Neural crest cell (in vitro differentiated cells): ENCODE data around the gene SF3B1. TPM values are rescaled to one million over a fixed set of nuclear protein-coding genes. Genes with fewer than 3 reads are reported as not detected.
"Not testable (repeated sequence)": the region's sequence is repeated elsewhere in the genome, so short reads cannot be mapped to it uniquely, and the experiment has no call there.

Experiments
- DNase-seq: peaks from one replicate; pipeline ENCODE4 v3.0.0; 2021; ENCODE audit warnings: low read depth, mixed read lengths, low spot score
- H3K27ac Mint-ChIP-seq: one replicate; pipeline ENCODE4 v1.8.0; 2021; ENCODE audit warnings: mild to moderate bottlenecking, mixed read lengths; ENCODE audit not compliant: unreplicated experiment
- H3K27me3 Mint-ChIP-seq: 2 replicates; pipeline ENCODE4 v1.8.0; 2021; ENCODE audit warnings: low read depth, mild to moderate bottlenecking, mixed read lengths
- H3K36me3 Mint-ChIP-seq: 2 replicates; pipeline ENCODE4 v1.8.0; 2021; ENCODE audit warnings: low read depth, mild to moderate bottlenecking, mixed read lengths
- H3K4me1 Mint-ChIP-seq: 2 replicates; pipeline ENCODE4 v1.8.0; 2021; ENCODE audit warnings: mixed read lengths
- H3K4me3 Mint-ChIP-seq: one replicate; pipeline ENCODE4 v1.8.0; 2021; ENCODE audit warnings: mild to moderate bottlenecking, mixed read lengths
- H3K9me3 Mint-ChIP-seq: 2 replicates; pipeline ENCODE4 v1.8.0; 2021; ENCODE audit warnings: mixed read lengths
- total RNA-seq: library from RNA; stranded (reverse); gene quantifications from 2 replicates; pipeline ENCODE4 v1.2.1, GENCODE V29; 2021
- TF ChIP-seq, protein P1 (sequence below): fragments of 200-600 bp; sonication (generic); conservative IDR thresholded peaks from 2 replicates; pipeline ENCODE4 v1.5.0; 2021; ENCODE audit warnings: antibody characterized with exemption, mild to moderate bottlenecking

The SF3B1 gene
- total RNA-seq, 1 donor from 2014 or later = 323 TPM

DNA sequence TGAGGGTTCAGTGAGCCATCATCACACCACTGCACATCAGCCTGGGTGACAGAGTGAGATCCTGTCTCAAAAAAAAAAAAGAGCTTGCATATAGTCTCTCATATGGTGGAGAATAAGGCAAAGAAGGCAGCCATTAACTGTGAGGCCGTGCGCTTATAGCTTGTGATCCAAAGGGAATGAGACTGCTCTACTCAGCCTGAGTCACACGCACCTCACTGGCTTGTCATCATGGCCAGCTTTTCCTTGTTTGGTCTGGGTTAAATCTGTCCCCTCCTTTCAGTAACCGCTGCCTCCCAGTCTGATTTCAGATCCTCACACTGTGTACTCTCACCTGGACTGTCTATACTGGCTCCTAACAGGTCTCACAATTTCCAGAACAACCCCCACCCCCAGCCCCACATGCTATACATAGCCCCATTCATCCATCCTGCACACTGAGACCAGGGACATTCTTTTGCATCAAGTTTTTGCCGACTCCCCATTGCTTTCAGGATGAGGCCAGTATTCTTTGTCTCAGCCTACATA lies 88.9 kb downstream of the SF3B1 start:
- H3K27ac Mint-ChIP-seq = no peak overlapping the region
- H3K4me3 Mint-ChIP-seq = no peak overlapping the region
- DNase-seq = no peak
- TF ChIP-seq, protein P1, sequence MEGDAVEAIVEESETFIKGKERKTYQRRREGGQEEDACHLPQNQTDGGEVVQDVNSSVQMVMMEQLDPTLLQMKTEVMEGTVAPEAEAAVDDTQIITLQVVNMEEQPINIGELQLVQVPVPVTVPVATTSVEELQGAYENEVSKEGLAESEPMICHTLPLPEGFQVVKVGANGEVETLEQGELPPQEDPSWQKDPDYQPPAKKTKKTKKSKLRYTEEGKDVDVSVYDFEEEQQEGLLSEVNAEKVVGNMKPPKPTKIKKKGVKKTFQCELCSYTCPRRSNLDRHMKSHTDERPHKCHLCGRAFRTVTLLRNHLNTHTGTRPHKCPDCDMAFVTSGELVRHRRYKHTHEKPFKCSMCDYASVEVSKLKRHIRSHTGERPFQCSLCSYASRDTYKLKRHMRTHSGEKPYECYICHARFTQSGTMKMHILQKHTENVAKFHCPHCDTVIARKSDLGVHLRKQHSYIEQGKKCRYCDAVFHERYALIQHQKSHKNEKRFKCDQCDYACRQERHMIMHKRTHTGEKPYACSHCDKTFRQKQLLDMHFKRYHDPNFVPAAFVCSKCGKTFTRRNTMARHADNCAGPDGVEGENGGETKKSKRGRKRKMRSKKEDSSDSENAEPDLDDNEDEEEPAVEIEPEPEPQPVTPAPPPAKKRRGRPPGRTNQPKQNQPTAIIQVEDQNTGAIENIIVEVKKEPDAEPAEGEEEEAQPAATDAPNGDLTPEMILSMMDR = no peak
- no peaks in the 10 kb centered on the region for H3K36me3 Mint-ChIP-seq
- peaks cover 3% of the 10 kb centered on the region for H3K27me3 Mint-ChIP-seq
- no peaks in the 10 kb centered on the region for H3K4me1 Mint-ChIP-seq
- H3K9me3 Mint-ChIP-seq = no peaks in the 10 kb centered on the region

GRCh38 chr2:197343968-197344367 lies 90.9 kb downstream of the SF3B1 start:
- not testable (repeated sequence) for H3K27me3 Mint-ChIP-seq, H3K9me3 Mint-ChIP-seq, H3K36me3 Mint-ChIP-seq, DNase-seq, H3K27ac Mint-ChIP-seq, H3K4me1 Mint-ChIP-seq, H3K4me3 Mint-ChIP-seq

DNA sequence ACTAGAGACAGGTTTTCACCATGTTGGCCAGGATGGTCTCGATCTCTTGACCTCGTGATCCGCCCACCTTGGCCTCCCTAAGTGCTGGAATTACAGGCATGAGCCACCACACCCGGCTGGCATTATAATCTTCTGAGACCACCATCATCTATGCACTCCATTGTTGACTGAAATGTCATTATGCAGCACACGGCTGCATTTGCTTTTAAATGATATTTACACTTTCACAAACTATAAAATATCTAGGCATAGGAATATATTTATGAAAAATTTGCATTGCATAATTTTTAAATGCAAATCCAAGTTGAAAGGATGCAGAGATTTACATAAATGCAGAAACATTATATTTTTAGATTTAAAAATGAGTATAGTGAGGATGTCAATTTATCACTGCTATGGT lies 94.2 kb downstream of the SF3B1 start:
- Mint-ChIP-seq H3K9me3 (no peaks in the 10 kb centered on the region), H3K4me3 (no peak overlapping the region)

More for the DNA sequence above, 94.2 kb downstream of the SF3B1 start:
- TF ChIP-seq, protein P1 = no peak
- H3K27me3 Mint-ChIP-seq = no peaks in the 10 kb centered on the region
- no peaks in the 10 kb centered on the region for H3K36me3 Mint-ChIP-seq
- no peak for DNase-seq
- no peak overlapping the region for H3K27ac Mint-ChIP-seq
- H3K4me1 Mint-ChIP-seq = no peaks in the 10 kb centered on the region

Other genes starting within 250 kb of the SF3B1 start
- gene ANKRD44, start 124.2 kb downstream of the SF3B1 start, total RNA-seq = 11.2 and 13.5 TPM in 2 replicates
- 9.1 and 9.4 TPM in 2 replicates for gene COQ10B, start 18.5 kb upstream of the SF3B1 start, total RNA-seq
- gene HSPD1, start 64.8 kb upstream of the SF3B1 start, total RNA-seq = 563 and 569 TPM in 2 replicates
- 186 and 203 TPM in 2 replicates for gene HSPE1, start 65.4 kb upstream of the SF3B1 start, total RNA-seq
- 28.0 and 32.2 TPM in 2 replicates for gene MOB4, start 81.0 kb upstream of the SF3B1 start, total RNA-seq
- gene RFTN2, start 240.6 kb upstream of the SF3B1 start, total RNA-seq = 16.0 and 20.6 TPM in 2 replicates